HG02623 (cell line): Measurements from ENCODE around the gene PRR7.
"Not testable (repeated sequence)": the region's sequence is repeated elsewhere in the genome, so short reads cannot be mapped to it uniquely, and the experiment has no call there.

ENCODE experiments used
- ATAC-seq: cut with Tn5 transposase; IDR thresholded peaks from one replicate; pipeline ENCODE4 v1.9.1; 2021; ENCODE audit warnings: moderate library complexity; ENCODE audit not compliant: unreplicated experiment

PRR7 gene, protein sequence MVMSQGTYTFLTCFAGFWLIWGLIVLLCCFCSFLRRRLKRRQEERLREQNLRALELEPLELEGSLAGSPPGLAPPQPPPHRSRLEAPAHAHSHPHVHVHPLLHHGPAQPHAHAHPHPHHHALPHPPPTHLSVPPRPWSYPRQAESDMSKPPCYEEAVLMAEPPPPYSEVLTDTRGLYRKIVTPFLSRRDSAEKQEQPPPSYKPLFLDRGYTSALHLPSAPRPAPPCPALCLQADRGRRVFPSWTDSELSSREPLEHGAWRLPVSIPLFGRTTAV

GRCh38 chr5:177446200-177447065 is at the start of gene PRR7:
PRR7 (plus strand) TSS chr5:177446814; CDS start chr5:177455068, 8,254 bp downstream.
- peak; percentile 42 for ATAC-seq

GRCh38 chr5:177397875-177398390 is 48.7 kb upstream of the PRR7 start:
- no peak for ATAC-seq

DNA sequence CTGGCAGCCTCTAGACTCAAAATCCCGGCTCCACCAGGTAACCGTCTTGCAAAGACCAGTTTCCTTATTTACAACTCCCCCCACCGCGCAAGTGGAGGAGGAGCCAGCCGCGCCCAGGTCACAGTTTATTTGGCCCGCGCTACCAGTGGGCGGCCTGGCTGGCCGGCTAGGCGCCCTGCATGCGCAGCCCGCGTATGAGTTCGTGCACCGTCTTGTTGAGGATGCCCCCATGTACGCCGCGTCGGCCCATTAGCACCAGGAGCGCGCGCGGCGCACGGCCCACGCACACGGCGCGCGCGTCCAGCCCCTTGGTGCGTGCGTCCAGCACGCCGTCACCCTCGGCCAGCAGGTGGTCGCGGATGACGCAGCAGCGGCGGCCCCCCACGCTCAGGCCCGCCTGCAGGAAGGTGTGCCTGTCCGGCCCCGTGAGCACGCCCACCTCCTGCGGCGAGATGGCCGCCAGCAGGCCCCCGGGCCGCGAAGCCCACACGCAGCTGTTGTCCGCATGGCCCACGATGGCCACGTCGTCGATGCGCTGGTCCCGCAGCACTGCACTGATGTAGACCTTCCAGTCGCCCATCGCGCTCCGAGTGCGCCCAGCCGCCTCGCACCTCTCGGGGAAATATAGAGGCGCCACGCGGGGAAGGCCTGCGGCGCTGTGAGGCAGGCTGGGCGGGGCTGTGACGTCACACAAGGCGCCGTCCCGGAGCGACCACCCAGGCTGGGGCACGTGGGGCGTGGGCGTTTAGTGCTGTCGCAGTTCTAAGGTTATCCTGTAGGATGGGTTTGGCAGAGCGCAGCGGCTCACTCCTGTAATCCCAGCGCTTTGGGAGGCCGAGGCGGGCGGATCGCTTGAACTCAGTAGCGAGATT is 46.4 kb upstream of the PRR7 start, which contains the start of gene PFN3:
Gene PFN3 (minus strand): TSS at position 665 of the 872 bp plus-strand sequence. CDS start 85 bp downstream, at position 580.
- no peak for ATAC-seq

GRCh38 chr5:177402271-177403043 is 44.2 kb upstream of the PRR7 start:
- ATAC-seq: no peak

DNA sequence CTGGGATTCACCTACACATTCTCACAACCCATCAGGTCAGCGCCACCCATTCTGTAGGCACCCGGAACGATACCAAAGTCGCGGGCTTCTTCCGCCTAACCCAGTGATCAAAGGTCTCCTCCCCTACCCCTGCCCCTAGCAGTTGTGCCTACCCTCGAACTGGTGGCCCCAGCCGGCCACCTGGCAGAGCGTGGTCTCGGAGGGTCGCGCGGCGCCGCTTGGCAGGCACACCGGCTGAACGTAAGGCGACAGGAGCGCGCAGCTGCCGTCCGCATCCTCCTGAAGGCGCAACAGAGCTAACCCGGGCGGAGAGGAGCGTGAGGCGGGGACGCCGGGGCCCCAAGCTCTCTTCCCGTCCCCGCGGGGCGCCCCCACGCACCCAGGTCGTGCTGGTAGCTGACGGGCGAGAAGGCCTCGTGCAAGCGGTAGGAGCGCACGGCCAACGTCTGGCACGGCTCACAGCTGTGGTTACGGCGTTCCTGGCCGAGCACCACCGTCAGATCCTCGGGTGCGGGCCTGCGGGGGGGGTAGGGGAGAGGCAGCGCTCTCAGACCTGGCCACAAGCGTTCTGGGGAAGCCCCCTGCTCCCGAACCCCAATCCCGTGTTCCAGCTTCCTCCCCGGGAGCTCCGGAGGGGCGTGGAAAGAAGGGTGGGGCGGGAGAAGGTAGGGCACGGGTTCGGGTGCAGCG is 43.4 kb upstream of the PRR7 start:
- ATAC-seq: no peak

DNA sequence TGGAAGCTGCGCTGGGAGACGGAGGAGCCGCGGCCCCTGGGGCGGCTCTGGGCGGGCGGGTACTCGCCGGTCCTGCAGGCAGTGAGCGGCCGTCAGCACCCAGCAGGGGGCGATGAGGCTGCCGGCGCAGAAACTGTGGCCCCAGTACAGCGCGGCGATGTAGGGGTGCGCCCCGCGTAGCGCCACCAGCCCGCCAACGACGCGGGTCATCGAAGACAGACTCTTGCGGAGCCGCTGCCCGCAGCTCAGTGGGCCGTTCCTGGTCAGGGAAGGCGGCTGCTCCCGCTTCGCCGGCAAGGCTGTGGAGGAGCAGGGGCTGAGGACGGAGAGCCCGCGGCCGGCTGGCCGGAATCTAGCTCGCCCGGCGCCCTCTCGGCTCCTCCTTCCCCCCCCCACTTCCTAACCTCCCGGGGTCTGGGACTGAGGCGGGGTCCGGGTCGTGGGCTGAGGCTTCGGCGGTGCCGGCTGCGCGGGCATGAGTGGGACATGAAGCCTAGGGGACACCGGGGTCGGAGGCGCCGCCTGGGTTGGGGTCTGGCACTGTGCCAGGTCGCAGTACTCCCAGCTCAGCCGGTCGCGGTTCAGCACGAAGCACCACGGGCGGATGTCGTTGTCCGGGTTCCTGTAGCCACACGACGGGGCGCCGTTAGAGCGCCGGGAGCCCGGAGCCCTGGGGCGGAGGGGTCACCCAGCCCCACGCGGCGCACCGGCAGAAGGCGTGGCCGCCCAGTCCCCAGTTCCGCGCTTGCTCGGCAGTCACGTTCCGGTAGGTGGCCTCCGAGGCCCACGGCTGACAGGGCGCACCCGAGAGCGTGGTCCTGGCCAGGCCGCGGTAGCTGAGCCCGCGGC is 42.6 kb upstream of the PRR7 start:
- peak; percentile 72 for ATAC-seq

DNA sequence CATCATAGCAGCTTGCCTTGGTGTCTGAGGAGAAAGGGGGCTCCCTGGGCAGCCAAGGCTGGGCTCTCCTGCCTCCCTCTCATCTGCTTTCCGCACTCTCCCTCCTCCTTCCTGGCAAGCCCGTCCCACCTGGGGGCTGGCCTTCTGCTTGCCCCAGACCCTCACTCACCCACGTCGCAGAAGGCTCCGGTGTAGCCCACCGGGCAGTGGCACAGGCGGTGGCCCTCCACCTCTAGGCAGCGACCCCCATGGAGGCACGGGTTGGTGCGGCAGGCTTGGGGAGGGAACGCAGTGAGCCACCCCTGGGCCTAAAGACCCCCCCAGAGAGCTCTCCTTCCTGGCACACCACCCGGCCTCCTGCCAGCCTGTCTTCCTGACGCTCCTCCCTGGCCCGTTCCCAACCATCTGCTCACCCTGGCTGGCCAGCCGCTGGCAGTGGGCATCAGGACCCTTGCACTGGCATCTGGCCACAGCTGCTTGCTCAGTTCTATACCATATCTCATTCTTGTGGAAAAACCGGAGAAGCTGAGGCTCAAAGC is 41.9 kb upstream of the PRR7 start:
- no peak for ATAC-seq

DNA sequence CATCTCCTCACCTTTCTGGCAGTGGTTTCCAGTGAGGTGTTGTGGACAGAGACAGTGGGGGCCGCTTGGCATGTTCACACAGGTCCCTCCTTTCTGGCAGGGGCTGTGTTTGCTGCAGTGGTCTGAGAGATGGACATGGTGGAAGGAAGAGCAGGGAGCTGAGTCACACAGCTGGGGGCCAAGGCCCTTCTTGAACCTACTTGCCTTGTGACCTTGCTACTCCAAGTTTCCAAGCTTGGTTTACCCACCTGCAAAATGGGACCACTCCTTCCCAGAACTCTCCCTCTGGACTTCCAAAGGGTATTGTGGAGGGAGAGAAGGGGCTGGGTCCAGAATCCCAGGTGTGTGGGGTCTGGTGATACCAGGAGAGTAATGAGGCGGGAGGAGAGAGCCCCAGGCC is 41.3 kb upstream of the PRR7 start:
- no peak for ATAC-seq

DNA sequence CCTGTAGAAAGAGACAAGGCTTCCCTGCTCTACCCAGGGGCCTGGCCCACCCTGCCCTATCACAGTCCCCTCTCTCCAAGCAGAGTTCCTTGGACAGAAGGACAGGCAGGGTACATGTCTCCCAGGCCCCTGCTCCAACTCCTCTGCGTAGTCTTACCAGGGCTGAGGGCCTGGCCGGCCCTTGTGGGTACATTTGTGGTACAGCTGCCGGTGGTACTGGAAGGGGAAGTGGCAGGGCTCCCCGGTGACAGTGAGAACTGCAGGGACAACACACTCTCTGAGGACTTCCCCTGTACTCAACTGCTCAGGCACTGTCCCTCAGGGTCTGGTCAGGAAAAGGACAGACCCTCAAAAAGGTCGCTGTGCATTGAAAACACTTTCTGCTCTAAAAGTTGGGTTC is 40.8 kb upstream of the PRR7 start:
- no peak for ATAC-seq

GRCh38 chr5:177409043-177409801 is 37.4 kb upstream of the PRR7 start, which contains the start of gene F12:
F12 (minus strand) TSS chr5:177409564; CDS start chr5:177409527, 37 bp downstream.
- no peak for ATAC-seq

GRCh38 chr5:177410575-177410974 is 36.0 kb upstream of the PRR7 start:
- ATAC-seq: no peak

DNA sequence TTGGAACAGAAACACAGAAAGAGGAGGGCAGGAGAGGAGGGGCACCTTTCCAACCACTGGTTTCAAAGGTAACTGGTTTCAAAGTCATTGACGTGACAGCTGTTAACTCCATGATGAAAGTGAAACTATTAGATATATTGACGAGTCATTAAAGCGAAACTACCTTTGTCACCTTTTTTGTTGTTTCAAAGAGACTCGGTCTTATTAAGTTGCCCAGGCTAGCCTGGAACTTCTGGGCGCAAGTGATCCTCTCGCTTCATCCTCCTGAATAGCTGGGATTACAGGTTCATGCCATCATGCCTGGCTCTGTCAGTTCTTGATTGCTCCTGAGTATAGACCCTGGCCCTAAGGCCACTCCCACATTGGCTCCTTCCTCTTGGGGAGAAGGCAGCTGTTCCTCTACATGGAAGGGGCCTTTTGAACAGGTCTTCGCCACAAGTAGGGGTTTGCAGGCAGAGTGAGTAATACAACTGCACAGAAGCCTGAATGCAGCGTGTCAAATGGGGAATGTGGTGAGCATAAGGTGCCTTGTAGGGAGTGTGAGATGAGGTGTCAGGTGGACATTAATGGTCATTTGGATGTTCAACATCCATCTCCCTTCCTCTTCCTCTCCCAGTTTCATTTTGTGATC is 33.9 kb upstream of the PRR7 start:
- peak; percentile 53 for ATAC-seq

GRCh38 chr5:177414481-177414880 is 32.1 kb upstream of the PRR7 start:
- ATAC-seq: no peak

- not testable (repeated sequence) for ATAC-seq
Measured at GRCh38 chr5:177417081-177417480, 29.5 kb upstream of the PRR7 start.

GRCh38 chr5:177419046-177419445 is 27.6 kb upstream of the PRR7 start:
- ATAC-seq: no peak

DNA sequence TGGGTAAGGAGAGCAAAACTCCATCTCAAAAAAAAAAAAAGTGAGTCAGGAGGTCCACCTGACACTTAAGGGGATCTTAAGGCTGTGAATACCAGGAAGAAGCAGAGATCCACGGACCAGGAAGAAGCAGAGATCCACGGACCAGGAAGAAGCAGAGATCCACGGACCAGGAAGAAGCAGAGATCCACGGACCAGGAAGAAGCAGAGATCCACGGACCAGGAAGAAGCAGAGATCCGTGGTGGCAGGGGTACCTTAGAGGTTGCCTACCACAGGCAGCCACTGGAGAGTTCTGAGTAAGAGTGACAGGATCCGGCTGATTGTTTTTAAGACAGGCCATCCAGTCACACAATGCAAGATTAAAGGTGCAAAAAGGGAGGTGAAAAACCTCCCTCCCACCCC is 26.1 kb upstream of the PRR7 start:
- ATAC-seq: not testable (repeated sequence)
